Urothelium cell line (cell line): Measurements from ENCODE around the gene MXD1.
"Not testable (repeated sequence)": the region's sequence is repeated elsewhere in the genome, so short reads cannot be mapped to it uniquely, and the experiment has no call there.

Experiments used
- DNase-seq: peaks from one replicate; pipeline ENCODE4 v3.0.0; 2011; ENCODE audit warnings: low spot score, mixed read lengths
- FAIRE-seq: peaks from 2 replicates; lab custom pipeline; 2011; peaks lifted over from hg19 to GRCh38; lab: Jason Lieb, UNC

The MXD1 gene, protein sequence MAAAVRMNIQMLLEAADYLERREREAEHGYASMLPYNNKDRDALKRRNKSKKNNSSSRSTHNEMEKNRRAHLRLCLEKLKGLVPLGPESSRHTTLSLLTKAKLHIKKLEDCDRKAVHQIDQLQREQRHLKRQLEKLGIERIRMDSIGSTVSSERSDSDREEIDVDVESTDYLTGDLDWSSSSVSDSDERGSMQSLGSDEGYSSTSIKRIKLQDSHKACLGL

DNA sequence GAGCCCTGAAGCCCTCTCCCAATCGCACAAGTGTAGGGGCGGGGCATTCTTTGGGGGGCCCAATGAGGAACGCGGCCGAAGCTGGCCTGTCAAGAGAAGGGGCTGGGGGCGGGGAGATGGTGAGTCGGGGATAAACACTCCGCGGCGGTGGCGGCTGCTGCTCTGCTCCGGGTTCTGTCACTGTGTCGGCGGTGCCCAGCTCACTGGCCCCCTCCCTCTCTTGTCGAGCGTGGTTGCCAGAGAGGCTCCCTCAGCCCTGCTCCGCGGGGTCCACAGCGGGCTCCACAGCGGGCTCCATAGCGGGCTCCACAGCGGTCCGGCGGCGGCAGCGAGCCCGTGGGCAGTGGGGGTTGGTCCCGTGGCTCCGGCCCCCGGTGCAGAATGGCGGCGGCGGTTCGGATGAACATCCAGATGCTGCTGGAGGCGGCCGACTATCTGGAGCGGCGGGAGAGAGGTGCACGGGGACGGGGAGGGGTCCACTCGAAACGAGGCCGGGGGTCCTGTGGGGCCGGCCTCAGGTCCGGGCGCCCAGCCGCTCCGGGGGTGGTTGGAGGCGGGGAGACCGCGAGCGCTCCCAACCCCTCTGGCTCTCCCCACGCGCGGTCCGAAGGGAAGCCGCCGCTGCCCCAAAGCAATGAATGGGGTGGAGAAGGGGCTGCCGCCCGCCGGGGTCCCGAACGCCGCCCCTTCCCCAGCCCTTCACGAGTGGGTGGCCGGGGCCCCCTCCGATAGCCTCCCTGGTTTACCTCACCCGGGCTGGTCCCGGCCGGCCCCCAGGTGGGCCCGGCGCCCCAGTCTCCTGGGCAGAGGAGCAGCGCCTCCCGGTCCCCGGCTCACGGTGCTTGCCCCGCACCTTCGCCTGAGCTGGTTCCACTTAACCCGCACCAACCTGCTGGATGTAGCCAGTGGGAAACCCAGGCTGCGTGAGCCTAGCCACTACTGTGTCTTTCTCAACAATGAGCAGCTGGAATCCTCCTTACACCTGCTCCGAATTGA is at the start of gene MXD1:
TSS of gene MXD1 (plus strand) at position 160 of the 996 bp plus-strand sequence. CDS start at position 382, 222 bp downstream.
- no peak for FAIRE-seq
- DNase-seq = no peak

DNA sequence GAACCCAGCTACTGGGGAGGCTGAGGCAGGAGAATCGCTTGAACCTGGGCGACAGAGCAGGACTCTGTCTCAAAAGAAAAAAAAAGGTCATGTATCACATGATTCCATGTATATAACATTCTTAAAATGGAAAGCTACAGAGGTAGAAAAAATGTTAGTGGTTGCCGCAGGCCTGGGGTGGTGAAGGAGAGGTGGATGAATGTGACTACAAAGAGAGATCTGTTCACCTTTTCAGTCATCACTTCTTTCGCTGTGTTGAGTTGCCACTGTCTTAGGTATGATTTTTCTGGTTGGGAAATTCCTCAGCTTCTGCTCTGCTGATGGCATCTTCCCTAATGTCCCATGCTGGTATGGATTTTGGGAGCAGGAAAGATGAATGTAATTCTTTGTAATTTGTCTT is 26.5 kb upstream of the MXD1 start:
- FAIRE-seq (no peak), DNase-seq (no peak)

DNA sequence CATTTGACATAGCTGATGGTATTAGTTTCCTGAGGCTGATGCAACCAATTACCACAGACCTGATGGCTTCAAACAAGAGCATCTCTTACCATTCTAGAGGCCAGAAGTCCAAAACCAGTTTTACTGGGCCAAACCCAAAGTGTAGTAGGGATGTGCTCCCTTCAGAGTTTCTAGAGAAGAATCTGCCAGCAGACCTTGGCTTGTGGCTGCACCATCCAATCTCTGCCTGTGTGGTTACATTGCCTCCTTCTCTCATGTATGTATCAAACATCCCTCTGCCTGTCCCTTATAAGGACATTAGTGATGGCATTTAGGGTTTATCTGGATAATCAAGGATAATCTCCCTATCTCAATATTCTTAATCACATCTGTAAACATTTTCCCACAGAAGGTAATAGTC is 25.6 kb upstream of the MXD1 start:
- DNase-seq (no peak), FAIRE-seq (no peak)

DNA sequence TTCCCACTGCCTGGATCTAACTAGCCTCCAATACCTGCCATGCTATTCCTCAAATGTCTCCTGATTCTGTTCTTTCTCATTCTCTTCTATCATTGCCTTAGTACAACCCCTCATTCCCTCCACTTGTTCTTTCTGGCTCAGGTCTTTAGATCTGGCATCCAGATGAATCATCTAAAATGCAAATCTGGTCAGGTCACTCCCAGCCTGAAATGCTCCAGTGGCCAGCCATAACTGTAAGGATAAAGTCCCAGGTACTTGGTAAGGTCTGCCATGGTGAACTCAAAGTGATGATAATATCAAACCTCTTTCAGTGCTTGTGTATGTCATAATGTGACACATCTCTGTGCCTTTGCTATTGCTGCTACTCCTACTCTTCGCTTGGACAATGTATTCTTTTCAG is 24.0 kb upstream of the MXD1 start:
- DNase-seq = no peak
- no peak for FAIRE-seq

DNA sequence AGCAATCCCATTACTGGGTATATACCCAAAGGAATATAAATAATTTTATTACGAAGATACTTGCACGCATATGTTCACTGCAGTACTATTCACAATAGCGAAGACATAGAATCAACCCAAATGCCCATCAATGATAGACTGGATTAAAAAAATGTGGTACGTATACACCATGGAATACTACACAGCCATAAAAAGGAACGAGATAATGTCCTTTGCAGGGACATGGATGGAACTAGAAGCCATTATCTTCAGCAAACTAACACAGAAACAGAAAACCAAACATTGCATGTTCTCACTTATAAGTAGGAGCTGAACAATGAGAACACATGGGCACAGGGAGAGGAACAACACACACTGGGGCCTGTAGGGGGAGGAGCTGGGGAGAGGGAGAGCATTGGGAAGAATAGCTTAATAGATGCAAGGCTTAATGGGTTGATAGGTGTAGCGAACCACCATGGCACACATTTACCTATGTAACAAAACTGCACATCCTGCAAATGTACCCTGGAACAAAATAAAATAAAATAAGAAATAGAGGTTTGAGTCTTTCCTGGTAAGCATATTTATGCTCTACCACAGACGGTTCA is 22.0 kb upstream of the MXD1 start:
- not testable (repeated sequence) for DNase-seq, FAIRE-seq

DNA sequence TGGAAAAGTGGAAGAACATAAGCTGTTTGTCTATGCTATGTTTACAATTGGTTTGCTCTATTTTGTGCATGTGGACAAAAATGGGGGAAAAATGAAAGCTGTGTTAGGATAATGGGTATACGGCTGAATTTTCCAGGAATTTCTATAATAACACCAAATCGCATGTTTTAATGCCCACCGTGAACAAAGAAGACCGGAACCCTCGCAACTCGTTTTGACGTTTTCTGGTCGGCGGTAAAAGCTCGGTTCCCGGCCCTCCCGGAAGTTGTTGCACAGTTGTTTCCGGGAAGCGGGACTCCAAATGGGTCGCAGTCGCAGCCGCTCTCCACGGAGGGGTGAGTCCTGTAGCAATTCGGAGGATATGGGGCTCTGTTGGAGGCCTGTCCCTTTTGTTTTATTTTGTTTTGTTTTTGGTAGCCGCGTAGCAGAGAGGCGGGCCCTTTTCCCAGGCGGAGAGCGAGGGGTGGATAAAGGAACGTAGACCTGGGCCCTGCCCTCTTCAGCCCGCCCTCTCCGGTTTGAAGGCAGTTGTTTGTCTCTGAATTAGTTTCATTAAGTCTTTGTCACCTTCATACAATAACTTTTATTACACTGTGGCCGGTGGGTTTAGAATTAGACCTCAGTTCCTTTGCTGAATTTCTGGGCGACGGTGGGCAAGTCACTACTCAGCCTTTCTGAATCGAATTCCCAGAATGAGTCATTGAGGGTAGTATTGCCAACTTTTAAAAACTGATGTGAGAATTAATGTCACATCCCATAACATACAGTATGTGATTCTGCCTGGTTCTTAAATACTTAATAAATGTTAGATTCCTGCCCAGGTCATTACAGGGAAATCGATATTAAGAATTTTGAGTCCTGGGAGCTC is 21.0 kb upstream of the MXD1 start, which contains the start of gene SNRNP27:
TSS of gene SNRNP27 (plus strand) at position 273 of the 868 bp plus-strand sequence. CDS start at position 302, 29 bp downstream.
- FAIRE-seq = peak; percentile 59

DNA sequence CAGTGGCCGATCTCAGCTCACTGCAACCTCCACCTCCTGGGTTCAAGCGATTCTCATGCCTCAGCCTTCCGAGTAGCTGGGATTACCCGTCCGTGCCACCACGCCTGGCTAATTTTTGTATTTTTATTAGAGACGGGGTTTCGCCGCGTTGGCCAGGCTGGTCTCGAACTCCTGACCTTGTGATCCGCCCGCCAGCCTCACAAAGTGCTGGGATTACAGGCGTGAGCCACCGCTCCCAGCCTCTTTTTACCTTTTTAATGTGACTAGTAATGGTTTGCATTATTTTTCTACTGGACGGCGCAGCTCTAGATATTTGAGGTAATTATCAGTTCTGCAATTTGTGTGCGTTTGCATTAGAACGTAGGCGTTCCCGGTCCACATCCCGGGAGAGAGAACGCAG is 20.2 kb upstream of the MXD1 start:
- not testable (repeated sequence) for DNase-seq, FAIRE-seq

More for the DNA sequence above, 21.0 kb upstream of the MXD1 start, which contains the start of gene SNRNP27:
- peak; percentile 91 for DNase-seq

DNA sequence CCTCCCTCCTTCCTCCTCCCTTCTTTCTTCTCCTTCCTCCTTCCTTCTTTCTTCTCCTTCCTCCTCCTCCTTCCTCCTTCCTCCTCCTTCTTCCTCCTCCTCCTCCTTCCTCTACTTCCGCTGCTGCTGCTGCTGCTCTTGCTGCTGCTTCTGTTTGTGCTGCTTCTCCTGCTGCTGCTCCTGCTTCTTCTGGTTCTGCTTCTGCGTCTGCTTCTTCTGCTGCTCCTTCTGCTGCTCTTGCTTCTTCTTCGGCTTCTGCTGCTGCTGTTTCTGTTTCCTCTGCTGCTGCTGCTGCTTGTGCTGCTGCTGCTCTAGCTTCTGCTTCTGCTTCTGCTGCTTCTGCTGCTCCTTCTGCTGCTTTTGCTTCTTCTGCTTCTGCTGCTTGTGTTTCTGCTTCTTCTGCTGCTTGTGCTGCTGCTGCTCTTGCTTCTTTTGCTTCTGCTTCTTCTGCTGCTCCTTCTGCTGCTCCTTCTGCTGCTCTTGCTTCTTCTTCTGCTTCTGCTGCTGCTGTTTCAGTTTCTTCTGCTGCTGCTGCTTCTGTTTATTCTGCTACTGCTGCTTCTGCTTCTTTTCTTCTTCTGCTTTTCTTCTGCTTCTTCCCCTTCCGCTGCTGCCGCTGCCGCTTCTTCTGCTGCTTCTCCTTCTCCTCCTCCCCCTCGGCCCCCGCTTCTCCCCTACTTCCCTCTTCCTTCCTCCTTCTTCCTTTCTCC is 12.5 kb upstream of the MXD1 start:
- FAIRE-seq (peak; percentile 32), DNase-seq (no peak)

DNA sequence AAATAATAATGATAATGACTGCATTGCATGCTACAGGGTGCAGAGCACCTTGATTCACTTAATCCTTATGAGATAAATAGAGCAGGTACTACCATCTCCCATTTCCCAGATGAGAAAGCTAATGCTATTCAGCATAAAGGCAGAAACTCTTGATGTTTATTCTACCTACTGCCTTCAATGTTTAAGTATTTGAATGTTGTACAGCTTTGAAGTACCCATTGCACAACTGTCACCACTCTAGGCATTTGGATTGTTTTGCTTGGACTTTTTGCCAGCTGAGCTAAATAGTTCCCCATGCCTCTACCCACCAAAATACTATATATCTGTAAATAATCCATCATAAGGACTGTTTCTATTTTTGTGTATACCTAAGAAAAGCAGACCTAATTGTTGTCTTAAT is 7.7 kb upstream of the MXD1 start:
- DNase-seq (no peak), FAIRE-seq (no peak)

DNA sequence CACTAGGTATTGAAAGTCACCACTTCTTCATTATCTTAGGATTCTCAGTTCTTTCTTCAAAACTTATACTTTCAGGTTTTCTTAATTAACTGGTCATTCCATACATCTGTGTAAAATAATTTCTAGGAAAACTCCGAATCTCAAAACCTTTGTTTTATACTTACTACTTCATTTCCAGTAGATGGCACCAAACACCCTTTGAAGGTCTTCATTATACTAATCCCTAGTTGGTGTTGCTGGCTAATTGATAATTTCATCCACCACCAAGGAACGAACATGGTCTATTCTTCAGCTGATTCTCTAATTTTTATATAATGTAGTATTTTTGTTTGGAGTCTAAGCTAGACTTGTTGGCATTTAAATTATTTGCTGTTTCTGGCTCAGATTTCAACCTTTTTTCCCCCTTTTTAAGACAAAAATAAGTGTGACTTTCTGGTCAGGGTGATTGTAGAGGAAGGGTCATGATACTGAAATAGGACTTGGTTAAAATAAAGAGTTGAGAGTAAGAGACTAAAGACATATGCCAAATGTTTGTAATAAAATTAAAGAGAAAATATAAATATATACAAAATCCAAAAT is 2.8 kb upstream of the MXD1 start:
- FAIRE-seq (no peak), DNase-seq (peak; percentile 32)

DNA sequence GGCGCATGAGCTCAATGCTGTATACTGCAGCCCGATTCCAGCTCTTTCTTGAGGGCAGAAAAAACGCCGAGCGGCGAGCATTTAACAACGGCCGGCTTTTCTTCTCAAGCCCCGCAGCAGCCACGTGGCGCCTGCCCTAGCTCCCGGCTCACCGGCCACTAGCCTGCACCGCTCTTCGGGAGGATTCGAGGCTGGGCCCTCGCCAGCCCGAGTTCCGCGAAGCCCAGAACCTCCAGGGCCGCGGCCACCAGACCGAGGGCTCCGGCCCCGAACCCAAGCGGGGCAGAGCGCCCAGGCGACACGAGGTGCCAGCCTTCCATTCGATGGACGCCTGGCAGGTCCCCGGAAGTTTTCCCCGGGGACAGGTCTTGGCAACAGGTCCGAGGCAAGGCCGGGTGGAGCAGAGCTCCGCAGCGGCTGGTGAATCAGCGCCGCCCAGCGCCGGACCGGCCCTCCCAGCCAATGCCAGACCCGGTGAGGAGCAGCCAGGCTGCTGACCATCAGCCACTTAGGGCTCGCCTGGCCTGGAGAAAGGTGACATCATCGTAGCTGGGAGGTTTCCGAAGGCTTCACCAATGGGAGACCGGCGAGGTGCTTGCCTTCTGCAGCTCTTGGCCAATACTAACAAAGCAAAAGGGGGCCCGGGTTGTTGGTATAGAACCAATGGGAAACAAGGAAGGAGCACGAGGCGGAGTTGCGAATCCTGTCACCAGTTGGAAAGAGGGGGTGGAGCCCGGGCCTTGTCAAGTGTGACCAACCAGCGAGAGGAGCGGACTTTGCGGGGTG is 552 bp upstream of the MXD1 start:
- FAIRE-seq = peak; percentile 73
- peak; percentile 99 for DNase-seq

DNA sequence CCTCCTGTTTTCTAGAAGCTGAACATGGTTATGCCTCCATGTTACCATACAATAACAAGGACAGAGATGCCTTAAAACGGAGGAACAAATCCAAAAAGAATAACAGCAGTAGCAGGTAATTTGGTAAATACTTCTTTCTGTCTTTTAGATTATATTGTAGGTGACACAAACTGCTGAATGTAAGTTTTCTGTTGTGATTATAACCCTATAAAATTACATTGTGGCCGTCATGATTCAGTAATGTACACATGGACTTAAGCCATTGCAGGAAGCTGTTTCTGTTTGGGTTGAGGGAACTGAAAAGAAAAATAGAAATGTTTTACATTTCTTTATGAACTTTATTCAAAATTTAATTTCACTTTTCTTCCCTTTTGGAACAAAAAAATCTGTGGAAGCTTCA is 1.2 kb downstream of the MXD1 start:
- DNase-seq = no peak
- FAIRE-seq = no peak

DNA sequence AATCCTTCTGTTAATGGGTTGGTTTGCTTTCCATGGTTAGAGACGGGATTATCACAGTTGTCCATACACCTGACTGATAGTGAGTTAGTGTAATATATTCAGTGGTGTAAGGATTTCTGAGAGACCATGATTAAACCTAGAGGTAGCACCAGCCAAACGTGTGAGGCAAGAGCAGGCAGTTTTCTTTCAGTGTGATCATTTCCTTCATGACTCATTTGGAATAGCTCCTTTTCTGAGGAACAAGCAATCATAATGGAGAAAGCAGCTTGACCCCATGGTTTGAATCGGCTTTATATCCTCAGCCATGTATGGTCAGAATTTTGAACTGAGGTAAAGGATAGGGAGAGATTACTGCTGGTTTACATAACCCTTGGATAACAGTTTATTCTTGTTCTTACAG is 2.9 kb downstream of the MXD1 start:
- DNase-seq (peak; percentile 28), FAIRE-seq (no peak)

DNA sequence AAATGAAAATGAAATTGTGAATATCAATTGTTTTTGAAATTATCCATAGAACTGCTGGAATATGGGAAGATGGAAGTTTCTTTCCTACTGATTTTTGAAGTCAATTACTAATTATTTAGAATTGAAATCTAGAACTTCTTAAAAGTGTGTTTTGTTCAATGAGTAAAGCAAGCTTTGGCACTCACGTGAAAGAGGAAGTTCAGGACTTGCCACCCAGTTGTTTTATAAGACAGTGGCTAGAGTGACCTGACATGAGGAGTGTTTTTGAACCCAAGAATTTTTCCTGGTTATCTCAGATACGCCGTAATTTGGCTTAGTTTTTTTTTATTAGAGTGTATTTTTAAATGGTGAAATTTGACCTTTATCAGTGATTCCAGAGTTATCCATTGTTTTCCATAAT is 3.5 kb downstream of the MXD1 start:
- FAIRE-seq (no peak), DNase-seq (no peak)

DNA sequence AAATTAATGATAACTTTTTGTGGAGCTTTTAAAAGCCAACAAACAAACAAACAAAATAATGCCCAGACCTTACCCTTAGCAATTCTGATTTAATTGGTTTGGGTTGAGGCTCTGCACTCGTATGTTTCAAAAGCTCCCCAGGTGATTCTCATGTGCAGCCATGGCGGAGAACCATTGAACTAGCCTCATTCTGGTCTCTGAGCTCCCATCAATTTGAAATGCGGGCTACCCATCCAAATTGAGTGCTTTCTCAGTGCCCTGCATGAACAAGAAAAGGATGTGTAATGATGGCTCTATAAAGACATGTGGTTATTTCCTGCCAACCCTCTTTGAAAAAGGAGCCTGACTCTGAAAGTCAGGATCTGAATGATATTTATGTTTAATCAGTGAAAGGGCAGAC is 8.2 kb downstream of the MXD1 start:
- FAIRE-seq = no peak
- no peak for DNase-seq

DNA sequence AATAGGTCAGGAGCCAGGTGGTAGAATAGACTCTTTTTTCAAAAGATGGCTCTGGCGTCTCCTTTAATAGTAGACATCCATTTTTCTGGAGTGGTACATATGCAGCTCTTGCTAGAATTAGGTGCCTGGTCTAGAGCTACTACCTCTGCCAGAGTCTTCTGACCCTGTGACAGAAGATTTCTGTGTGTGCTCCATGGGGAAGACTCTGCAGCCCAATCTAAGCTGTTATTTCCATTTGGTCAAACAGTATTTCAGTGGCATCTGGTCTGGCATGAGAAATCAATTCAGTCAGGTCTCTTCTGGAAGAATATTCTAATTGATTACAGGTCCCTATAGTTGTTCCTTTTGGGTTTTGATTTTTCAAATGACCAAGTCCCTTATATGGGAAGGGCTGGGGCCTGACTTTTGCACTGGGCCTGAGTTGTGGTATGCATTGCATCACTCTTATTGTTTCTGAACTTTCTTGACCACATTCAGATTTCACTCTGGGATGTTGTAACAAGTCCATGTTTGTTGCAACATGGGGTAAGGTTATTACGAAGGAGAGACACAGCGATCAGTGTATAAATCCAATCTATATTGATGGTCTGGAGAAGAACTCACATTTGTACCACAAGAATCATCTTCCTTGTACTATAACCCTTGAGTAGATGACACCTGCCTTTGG is 12.1 kb downstream of the MXD1 start:
- FAIRE-seq (no peak), DNase-seq (no peak)

DNA sequence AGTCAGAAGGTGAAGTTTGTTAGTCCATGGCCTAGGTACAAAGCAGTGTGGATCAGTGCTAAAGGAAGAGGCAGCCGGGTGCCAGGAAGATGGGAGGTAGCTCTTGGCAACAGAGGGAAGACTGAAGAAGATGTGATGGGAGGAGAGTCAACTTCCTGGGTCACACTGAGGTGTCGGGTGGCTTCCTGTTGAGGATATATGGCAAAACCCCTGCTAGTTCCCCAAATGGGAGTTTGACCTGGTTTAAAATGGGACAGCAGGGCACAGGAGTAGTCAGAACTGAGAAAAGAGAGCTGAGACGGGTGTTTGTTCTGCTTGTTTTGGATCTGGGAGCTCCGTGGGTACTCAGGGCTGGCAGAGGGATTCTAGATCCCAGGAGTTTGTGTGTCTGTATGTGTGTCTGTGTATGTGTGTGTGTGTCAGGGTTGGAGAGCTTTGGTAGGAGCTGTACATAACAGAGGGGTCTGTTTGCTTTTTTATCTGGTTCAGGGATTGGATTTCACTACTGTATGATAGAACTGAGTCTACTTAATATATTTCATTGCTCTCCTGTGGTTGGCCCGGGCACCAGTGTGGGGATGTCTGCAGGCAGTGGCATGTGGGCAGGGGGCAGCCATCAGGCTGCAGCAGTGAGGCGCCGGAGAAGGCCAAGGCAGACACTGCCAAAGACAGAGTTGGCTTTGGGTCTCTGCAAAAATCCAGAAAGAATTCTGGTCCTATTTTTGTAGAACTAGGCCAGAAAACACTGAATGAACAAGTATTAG is 17.1 kb downstream of the MXD1 start:
- no peak for FAIRE-seq
- no peak for DNase-seq

DNA sequence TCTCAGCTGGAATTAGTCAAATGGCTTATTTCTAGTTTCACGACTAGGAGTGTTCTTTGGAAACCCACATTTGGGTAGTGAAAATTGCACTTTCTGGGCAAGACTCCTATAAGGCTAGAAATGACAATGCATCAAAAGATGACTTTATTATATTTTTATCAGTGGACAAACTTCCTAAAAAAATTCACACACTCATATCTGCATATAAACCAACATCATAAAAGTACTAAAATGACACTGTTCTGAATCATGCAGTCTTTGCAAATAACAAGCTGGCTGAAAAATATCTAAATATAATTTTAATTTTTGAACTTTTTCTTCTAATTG is 17.6 kb downstream of the MXD1 start:
- no peak for DNase-seq
- no peak for FAIRE-seq
